ENCODE results near the gene ACP5.

The ACP5 gene

GRCh38 chr19:11538232-11539036 is 39.0 kb downstream of the ACP5 start, which contains the start of gene CNN1:
Gene CNN1, plus strand, starts transcription at chr19:11538851. Its CDS starts 77 bp downstream, at chr19:11538928.
- H3K36me3 Mint-ChIP-seq, result no peaks in the 10 kb centered on the region
- no peaks in the 10 kb centered on the region for H3K9me3 Mint-ChIP-seq
- H3K27me3 Mint-ChIP-seq, result peaks cover 10% of the 10 kb centered on the region
- peaks cover 11% of the 10 kb centered on the region for H3K4me1 Mint-ChIP-seq
- H3K4me3 Mint-ChIP-seq, result no peak within 1 kb of the TSS
- H3K27ac Mint-ChIP-seq, result no peak within 1 kb of the TSS

- Mint-ChIP-seq H3K4me1 (peaks cover 19% of the 10 kb centered on the region), H3K4me3 (peak overlapping the region; percentile 71), H3K27ac (peak overlapping the region; percentile 38), H3K27me3 (peaks cover 8% of the 10 kb centered on the region), H3K9me3 (no peaks in the 10 kb centered on the region), H3K36me3 (no peaks in the 10 kb centered on the region)
Measured at GRCh38 chr19:11535792-11536595, 41.5 kb downstream of the ACP5 start.

- no peak overlapping the region for H3K27ac Mint-ChIP-seq
- no peak overlapping the region for H3K4me3 Mint-ChIP-seq
- no peaks in the 10 kb centered on the region for H3K9me3 Mint-ChIP-seq
- H3K36me3 Mint-ChIP-seq, result no peaks in the 10 kb centered on the region
- peaks cover 4% of the 10 kb centered on the region for H3K27me3 Mint-ChIP-seq
- H3K4me1 Mint-ChIP-seq, result peaks cover 19% of the 10 kb centered on the region
Measured at GRCh38 chr19:11534948-11535347, 42.5 kb downstream of the ACP5 start.

- peaks cover 4% of the 10 kb centered on the region for H3K27me3 Mint-ChIP-seq
- H3K4me1 Mint-ChIP-seq, result peaks cover 19% of the 10 kb centered on the region
- H3K27ac Mint-ChIP-seq, result peak overlapping the region; percentile 57
- no peaks in the 10 kb centered on the region for H3K9me3 Mint-ChIP-seq
- H3K36me3 Mint-ChIP-seq, result no peaks in the 10 kb centered on the region
- no peak overlapping the region for H3K4me3 Mint-ChIP-seq
Measured at GRCh38 chr19:11534538-11534937, 42.9 kb downstream of the ACP5 start.

GRCh38 chr19:11530432-11530831 is 47.0 kb downstream of the ACP5 start:
- H3K4me1 Mint-ChIP-seq, result peaks cover 35% of the 10 kb centered on the region
- peaks cover 2% of the 10 kb centered on the region for H3K36me3 Mint-ChIP-seq
- H3K27me3 Mint-ChIP-seq, result no peaks in the 10 kb centered on the region
- no peak overlapping the region for H3K27ac Mint-ChIP-seq
- no peak overlapping the region for H3K4me3 Mint-ChIP-seq
- H3K9me3 Mint-ChIP-seq, result no peaks in the 10 kb centered on the region

- Mint-ChIP-seq H3K27ac (peak within 1 kb of the TSS; percentile 93), H3K36me3 (peaks cover 2% of the 10 kb centered on the region), H3K27me3 (no peaks in the 10 kb centered on the region), H3K9me3 (no peaks in the 10 kb centered on the region), H3K4me1 (peaks cover 28% of the 10 kb centered on the region), H3K4me3 (peak within 1 kb of the TSS; percentile 96)
Measured at GRCh38 chr19:11528551-11529341, 48.7 kb downstream of the ACP5 start, which contains the start of gene ECSIT. Gene ECSIT, minus strand, starts transcription at chr19:11529134. Its CDS starts 9,964 bp downstream, at chr19:11519170.

All from activated naive CD4-positive, alpha-beta T cell treated with anti-CD3 and anti-CD28 coated beads, Interleukin-2, amount 50 U/mL, for 24 hours (primary cell).